NT2/D1 (cell line): ENCODE data around the gene VRK2.

Source experiments
- SUZ12 ChIP-seq: IDR thresholded peaks from 2 replicates; pipeline ENCODE4 v1.6.1; 2011; ENCODE audit not compliant: insufficient read length, insufficient read depth; ENCODE audit errors: extremely low read depth
- ZNF274 ChIP-seq: IDR thresholded peaks from 2 replicates; pipeline ENCODE4 v1.6.1; 2011; ENCODE audit warnings: mild to moderate bottlenecking, low read depth, low read length

DNA sequence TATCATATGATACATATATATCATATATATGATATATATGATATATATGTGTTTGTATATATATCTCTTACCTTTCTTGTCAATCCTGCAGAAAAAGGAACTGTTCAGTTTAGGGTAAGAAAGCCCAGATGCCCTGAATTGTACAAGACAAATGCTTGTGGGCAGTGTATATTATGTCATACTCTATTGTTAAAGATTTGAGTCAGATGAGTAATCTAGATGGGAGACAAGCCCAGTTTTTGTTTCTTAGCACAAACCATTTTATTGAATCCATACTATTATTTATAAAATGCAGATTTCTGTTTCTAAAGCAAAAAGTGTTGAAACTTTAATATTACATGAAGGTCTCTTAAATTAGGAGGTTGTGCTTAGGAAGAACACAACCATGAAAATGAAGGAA lies 90.6 kb downstream of the VRK2 start:
- TF ChIP-seq SUZ12 (no peak), ZNF274 (no peak)
